Mesenteric fat pad (tissue), 1 donor: ENCODE measurements around the gene IL18RAP. TPM values are rescaled to one million over a fixed set of nuclear protein-coding genes. Genes with fewer than 3 reads are reported as not detected.

Source experiments
- DNase-seq: peaks from one replicate; pipeline ENCODE4 v3.0.0-alpha.2; 2020; ENCODE audit warnings: low spot score
- total RNA-seq: library from RNA; stranded (reverse); fragmentation: NEBNext Ultra II Directional; extraction: Animal tissue kit (Norgen Biotek cat#: 25700); gene quantifications from one replicate; pipeline ENCODE4 v1.2.1, GENCODE V29; 2021
- donor health status: DM: yes; HTN: yes; CAD: no.

Gene IL18RAP
- total RNA-seq, 1 donor from 2014 or later: 13.8 TPM

DNA sequence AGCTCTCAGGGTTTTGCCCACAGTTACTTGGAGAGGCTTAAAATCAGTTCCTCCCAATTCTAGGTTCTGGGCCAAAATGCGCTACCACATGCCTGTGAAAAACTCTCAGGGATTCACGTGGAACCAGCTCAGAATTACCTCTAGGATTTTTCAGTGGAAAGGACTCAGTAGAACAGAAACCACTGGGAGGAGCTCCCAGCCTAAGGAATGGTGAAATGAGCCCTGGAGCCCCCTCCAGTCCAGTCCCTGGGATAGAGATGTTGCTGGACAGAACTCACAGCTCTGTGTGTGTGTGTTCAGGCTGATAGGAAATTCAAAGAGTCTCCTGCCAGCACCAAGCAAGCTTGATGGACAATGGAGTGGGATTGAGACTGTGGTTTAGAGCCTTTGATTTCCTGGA, 29.0 kb downstream of the IL18RAP start:
- DNase-seq: no peak

- no peak for DNase-seq
Observed at GRCh38 chr2:102453501-102453900, 30.5 kb downstream of the IL18RAP start.

DNA sequence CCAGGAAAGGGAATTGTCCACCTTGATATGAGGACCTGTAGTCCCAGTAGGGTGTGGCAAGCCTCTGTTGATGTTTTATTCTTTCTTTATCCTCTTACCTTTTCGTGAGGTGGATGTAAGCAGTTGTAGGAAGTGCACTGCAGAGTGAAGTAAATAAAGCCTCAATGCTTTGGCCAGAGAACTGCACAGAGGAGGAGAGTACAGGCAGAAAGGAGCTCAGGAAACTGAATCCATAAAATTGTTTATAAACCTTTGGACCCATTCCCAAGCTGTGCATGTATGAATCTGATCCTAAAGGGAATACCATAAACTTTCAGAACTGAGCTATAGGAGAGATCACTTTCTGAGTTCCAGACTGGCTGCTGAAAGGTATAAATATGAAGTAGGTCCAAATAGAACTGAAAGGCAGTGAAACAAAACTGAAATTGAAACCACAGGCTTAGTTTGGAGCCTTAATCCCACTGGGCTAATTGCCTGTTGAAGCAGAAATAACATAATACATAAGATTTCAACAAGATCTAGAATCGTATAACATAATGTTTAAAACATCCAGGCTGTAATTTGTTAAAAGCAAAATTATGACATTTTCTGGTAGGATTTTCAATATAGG, 32.2 kb downstream of the IL18RAP start:
- no peak for DNase-seq

DNA sequence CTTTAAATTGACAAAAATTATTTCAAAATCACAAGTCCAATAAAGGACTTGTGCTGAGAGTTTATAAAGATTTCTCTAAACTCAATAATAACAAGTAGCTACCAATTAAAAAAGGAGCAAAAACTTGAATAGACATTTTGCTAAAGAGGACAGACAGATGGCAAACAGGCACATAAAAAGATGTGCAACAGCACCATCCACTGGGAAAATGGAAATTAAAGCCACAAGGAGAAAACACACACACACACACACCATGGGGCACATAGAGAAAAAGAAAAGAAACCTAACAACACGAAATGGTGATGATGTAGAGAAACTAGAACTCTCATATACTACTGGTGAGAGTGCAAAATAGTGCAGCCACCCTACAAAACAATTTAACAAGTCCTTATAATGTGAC, 37.5 kb downstream of the IL18RAP start:
- DNase-seq: no peak

DNA sequence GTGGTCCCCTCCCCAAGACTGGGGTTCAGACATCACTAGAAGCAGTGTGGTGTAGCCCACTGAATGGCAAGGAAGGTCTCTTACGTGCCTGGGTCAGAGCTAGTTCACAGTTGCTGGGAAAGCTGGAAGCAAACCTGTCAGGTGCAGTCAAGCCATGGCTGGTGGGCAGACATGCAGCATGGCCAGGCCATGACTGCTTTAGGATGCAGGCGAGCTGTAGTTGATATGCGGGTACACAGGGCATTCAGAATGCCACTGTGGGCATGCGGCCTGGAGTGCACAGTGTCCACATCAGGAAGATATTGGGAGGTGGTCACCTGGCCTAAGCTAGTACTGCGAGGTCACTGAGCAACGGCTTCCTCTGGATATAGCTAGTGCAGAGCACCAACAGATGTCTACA, 38.2 kb downstream of the IL18RAP start:
- no peak for DNase-seq

- DNase-seq: no peak
Observed at GRCh38 chr2:102463160-102463559, 40.2 kb downstream of the IL18RAP start.

GRCh38 chr2:102470168-102470567, 47.2 kb downstream of the IL18RAP start:
- DNase-seq: no peak

DNA sequence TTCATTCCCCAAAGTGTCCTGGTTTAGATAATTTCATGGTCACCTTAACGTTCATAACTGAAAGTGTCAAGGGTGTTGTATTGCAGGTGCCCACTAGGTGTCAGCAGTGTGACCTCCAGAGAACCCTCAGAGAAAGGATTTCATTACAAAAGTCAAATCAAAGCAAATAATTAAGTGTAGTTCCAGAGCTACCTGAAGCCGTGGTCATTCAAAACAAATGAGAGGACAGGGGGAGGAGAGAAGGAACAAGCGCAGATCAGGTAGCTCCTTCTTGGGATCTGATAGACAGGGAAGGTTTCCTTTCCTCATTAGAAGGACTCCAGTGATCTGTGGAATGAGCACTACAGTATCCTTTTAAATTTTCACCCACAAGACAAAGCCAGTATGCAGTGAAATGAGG, 50.1 kb downstream of the IL18RAP start, which contains the start of gene SLC9A4:
SLC9A4 (plus strand) TSS at position 207 of the 400 bp plus-strand sequence. CDS start 534 bp downstream, outside the sequence.
- no peak for DNase-seq

DNA sequence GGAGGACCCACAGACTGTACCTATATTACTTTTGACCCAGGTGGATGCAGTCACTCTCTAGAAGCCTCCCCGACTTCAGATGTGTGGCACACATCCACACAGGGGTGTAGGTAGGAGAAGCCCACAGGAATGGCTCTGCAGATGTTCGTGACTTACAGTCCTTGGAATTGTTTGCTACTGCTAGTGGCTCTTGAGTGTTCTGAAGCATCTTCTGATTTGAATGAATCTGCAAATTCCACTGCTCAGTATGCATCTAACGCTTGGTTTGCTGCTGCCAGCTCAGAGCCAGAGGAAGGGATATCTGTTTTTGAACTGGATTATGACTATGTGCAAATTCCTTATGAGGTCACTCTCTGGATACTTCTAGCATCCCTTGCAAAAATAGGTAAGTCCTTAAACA, 50.7 kb downstream of the IL18RAP start:
- no peak for DNase-seq

DNA sequence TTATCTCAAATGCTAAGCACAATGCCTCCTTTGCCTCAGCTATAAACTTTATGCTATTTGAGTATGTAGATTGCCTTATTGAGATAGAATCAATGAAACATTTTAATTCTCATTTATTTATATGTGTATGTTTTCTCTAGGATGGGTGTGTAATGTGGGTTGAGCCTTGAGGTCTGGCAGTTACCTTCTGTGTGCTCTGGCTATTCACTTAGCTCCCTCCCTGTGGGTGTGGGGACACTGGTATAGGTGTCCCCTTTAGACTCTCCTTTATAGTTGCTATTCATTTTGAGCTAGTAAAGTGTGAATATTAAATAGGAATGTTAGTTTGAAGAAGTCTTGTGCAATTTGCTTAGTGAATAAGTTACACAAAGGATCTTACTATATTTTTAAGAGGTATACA, 51.8 kb downstream of the IL18RAP start:
- no peak for DNase-seq

- no peak for DNase-seq
Observed at GRCh38 chr2:102478686-102479470, 55.9 kb downstream of the IL18RAP start.

GRCh38 chr2:102480285-102481195, 57.6 kb downstream of the IL18RAP start:
- DNase-seq: no peak

DNA sequence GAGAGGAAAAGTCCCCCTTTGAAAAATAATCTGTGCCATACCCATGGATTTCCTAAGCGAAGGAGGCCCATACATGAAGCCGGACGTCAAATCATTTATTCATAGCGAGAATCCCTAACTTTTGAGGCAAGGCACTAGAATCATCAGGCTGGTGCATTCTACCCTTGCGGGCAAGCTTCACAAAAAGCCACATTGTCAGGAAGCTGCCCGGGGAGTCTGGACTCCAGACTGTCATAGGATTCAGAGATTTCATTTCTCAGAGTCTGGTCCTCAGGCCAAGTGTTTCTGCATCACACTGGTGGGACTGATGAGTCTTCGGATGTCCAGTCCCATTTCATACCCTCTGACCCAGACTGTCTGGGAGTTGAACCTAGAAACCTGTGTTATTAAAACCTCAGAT, 59.0 kb downstream of the IL18RAP start:
- DNase-seq: no peak

DNA sequence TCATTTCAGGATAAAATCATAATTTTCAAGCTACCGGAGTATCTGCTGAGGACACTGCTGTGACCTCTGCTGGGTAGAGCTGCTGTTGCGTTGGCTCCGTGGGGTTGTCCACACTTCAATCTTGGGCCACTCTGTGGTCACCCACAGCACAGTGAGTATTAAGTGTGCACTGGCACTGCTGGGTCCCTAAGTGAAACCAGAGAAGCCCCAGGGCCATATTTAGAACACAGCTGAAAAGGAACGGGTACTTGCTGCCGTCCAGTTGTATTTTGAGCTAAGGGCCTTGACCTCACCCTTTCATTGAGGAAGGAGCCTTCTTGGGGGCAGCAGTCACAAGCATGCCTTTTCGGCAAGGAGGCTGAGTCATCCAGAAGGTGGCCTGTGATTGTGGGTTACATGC, 60.1 kb downstream of the IL18RAP start:
- DNase-seq: no peak

DNA sequence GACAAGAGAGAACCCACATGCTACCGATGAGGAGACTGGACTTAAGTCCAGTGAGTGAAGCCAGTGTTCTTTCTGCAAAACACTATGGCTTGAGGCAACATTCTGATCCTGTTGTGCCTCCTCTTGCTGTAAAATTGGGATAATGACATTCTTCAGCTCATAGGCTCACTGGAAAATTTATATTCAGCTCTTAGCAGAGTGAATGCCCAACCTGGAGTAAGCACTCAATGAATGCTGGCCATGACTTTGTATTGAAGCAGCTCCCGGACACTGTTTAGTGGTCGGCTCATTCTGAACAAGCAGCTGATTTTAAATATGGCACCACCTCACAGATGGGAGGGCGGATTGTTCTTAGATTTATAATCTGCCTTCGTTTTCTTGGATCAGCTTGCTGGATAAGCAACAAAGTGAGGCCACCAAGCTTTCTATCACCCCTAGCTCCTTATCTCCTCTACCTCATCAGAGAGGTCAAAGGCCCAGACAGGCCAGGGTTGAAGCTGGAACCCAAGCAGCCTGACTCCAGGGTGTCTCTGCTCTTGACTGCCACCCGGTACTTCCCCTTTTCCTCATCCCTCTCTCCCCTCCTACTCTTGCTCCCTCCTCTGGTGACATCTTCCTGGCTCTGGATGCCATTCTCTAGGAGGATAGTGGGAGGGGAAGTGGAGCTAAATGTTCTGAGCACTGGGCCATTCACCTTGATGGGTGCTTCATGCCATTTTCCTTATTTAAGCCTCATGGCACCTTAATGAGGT, 61.5 kb downstream of the IL18RAP start:
- DNase-seq: no peak

GRCh38 chr2:102485147-102485785, 62.3 kb downstream of the IL18RAP start:
- no peak for DNase-seq

DNA sequence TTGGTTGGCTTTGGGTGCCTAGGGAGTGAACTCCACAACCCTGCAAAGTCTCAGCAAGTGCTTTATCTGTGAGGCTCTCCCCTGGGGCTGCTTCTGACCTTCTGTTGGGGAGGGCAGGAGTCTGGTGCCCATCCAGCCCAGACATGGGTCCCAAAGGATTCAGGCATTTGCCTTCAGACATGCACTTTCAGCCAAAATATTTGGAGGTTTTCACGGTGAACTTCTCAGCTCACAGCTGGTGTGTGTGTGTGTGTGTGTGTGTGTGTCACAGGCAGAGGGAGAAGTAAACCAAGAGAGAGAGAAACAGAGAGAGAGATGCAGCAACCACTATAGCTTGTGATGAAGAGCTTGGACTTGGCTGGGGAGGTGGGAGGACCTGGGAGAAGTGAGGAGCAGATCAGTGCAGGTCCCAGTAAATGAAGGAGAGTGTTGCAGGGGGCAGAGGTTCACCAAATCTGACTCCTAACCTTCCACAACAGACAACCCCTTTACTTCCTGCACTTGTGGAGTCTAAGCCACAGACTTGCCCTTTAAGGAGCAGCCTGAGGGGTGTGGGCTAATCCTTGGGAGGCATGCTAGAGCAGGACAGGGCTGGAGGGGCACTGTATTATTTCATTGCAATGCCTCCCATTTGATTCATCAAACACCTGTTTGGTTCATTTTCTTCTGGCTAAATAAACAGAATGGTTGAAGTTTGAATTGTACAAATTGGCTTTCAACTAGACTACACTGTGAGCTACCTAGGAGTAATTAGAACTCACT, 64.2 kb downstream of the IL18RAP start:
- DNase-seq: no peak

DNA sequence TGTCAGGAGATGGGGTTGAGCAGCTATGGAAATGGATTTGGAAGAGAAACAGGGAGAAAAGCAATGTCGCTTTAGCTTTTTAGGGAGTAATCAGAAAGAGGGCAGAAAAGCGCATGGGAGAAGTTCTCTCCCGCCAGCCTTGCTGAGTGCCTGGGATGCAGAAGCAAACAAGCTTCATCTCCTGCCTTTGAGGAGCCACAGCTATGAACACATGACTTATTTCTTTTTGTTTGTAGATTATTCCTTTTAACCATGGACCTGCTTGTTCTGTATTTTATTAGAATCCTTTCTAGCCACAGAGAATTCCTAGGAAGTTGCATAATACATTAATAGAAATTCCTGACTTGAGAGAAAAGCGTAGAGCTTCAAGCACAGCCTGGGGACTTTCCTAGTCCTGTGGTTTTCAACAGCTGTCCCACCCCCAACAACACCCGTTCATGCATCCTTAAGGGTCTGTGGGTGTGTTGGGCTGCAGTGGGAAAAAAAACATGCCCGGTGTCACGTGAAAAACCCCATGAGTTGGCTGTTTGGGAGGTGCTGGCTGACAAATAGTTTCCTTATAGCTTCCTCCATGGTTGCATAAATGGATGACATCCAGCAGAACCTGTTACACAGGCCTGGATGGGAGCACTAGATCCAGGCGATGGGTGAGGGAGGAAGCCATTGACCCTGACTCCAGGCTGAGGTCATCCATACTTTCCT, 65.0 kb downstream of the IL18RAP start:
- no peak for DNase-seq

- no peak for DNase-seq
Observed at GRCh38 chr2:102489646-102490045, 66.7 kb downstream of the IL18RAP start.
